Neuronal stem cell (in vitro differentiated cells): ENCODE measurements around the gene ATP11A.

Experiments
- DNase-seq: peaks from one replicate; pipeline ENCODE4 v3.0.0-alpha.2; 2013; ENCODE audit warnings: low spot score
- H2AFZ ChIP-seq: one replicate; pipeline ENCODE4 v1.6.1; 2013; ENCODE audit warnings: mild to moderate bottlenecking, low read length, inconsistent platforms
- H2AK5ac ChIP-seq: 2 replicates; pipeline ENCODE4 v1.6.1; 2013; ENCODE audit warnings: low read depth, mild to moderate bottlenecking, inconsistent platforms, low read length, moderate library complexity, mixed read lengths
- H2BK120ac ChIP-seq: 2 replicates; pipeline ENCODE4 v1.6.1; 2013; ENCODE audit warnings: low read depth, mild to moderate bottlenecking, inconsistent platforms, low read length, moderate library complexity, mixed read lengths
- H2BK12ac ChIP-seq: one replicate; pipeline ENCODE4 v1.6.1; 2013; ENCODE audit warnings: low read length, inconsistent platforms
- H2BK15ac ChIP-seq: 2 replicates; pipeline ENCODE4 v1.6.1; 2013; ENCODE audit warnings: mild to moderate bottlenecking, low read length, inconsistent platforms, mixed read lengths
- H2BK5ac ChIP-seq: one replicate; pipeline ENCODE4 v1.6.1; 2013; ENCODE audit warnings: inconsistent platforms, mild to moderate bottlenecking, low read length, moderate library complexity
- H3K14ac ChIP-seq: one replicate; pipeline ENCODE4 v1.6.1; 2013; ENCODE audit warnings: low read length, inconsistent platforms
- H3K18ac ChIP-seq: 2 replicates; pipeline ENCODE4 v1.6.1; 2013; ENCODE audit warnings: low read length, inconsistent platforms
- H3K23ac ChIP-seq: 2 replicates; pipeline ENCODE4 v1.6.1; 2013; ENCODE audit warnings: low read depth, mild to moderate bottlenecking, mixed read lengths, low read length, inconsistent platforms; ENCODE audit not compliant: poor library complexity
- H3K27ac ChIP-seq: replicated peaks from 3 replicates; pipeline ENCODE4 v1.5.1; 2013; ENCODE audit warnings: low read length, inconsistent platforms
- H3K27me3 ChIP-seq, 3 experiments: 2 replicates each; pipeline ENCODE4 v1.6.1; 2013; ENCODE audit warnings: low read length in 3 of 3, mild to moderate bottlenecking in 2 of 3, inconsistent platforms in 1 of 3, low read depth in 1 of 3, mixed read lengths in 1 of 3, moderate library complexity in 1 of 3; ENCODE audit not compliant: control insufficient read depth in 3 of 3, insufficient read depth in 3 of 3
- H3K36me3 ChIP-seq, 2 donors: replicated peaks in 1 of 2; 2 replicates each; pipeline ENCODE4 v1.6.1; 2013; ENCODE audit warnings: low read length in 2 of 2; ENCODE audit not compliant: control insufficient read depth in 2 of 2, insufficient read depth in 2 of 2
- H3K4ac ChIP-seq: 2 replicates; pipeline ENCODE4 v1.6.1; 2013; ENCODE audit warnings: inconsistent platforms, mild to moderate bottlenecking, low read length, moderate library complexity
- H3K4me1 ChIP-seq, 2 donors: 1 replicate in 1 of 2; 2 replicates in 1 of 2; pipeline ENCODE4 v1.6.1; 2013; ENCODE audit warnings: low read length in 2 of 2, low read depth in 1 of 2; ENCODE audit not compliant: control insufficient read depth in 2 of 2, insufficient read depth in 1 of 2
- H3K4me2 ChIP-seq: one replicate; pipeline ENCODE4 v1.6.1; 2013; ENCODE audit warnings: mild to moderate bottlenecking, low read length, inconsistent platforms; ENCODE audit not compliant: insufficient read depth, poor library complexity, severe bottlenecking
- H3K4me3 ChIP-seq, 2 donors: 2 replicates each; pipeline ENCODE4 v1.5.1; 2013; ENCODE audit warnings: low read length in 2 of 2, mild to moderate bottlenecking in 2 of 2, inconsistent platforms in 1 of 2, moderate library complexity in 1 of 2
- H3K79me1 ChIP-seq: one replicate; pipeline ENCODE4 v1.6.1; 2013; ENCODE audit warnings: low read depth, mild to moderate bottlenecking, inconsistent platforms, low read length, moderate library complexity
- H3K9ac ChIP-seq: one replicate; pipeline ENCODE4 v1.6.1; 2013; ENCODE audit warnings: mild to moderate bottlenecking, low read depth, low read length, inconsistent platforms; ENCODE audit not compliant: poor library complexity
- H3K9me3 ChIP-seq, 2 donors: replicated peaks in 1 of 2; 2 replicates each; pipeline versions ENCODE3 to v1.6.1; 2013; ENCODE audit warnings: low read length in 2 of 2, mild to moderate bottlenecking in 2 of 2, inconsistent platforms in 1 of 2, low read depth in 1 of 2, mixed read lengths in 1 of 2, moderate library complexity in 1 of 2; ENCODE audit not compliant: control insufficient read depth in 2 of 2, insufficient read depth in 1 of 2
- H4K8ac ChIP-seq: one replicate; pipeline ENCODE4 v1.6.1; 2013; ENCODE audit warnings: low read depth, mild to moderate bottlenecking, inconsistent platforms, low read length, moderate library complexity
- H4K91ac ChIP-seq: one replicate; pipeline ENCODE4 v1.6.1; 2013; ENCODE audit warnings: low read length, low read depth, mild to moderate bottlenecking, inconsistent platforms; ENCODE audit not compliant: poor library complexity
- WGBS, 2 donors: extraction: QIAGEN DNeasy Blood & Tissue Kit; methylation state at CpG; one replicate each; pipeline ENCODE4 v1.1.7; 2013; ENCODE audit warnings: missing lambda C conversion rate in 2 of 2, mixed read lengths in 1 of 2; ENCODE audit not compliant: insufficient read length in 2 of 2, insufficient replicate concordance in 1 of 2; ENCODE audit errors: extremely low coverage in 2 of 2; 5-methylcytosine and 5-hydroxymethylcytosine counted together

The ATP11A gene

DNA sequence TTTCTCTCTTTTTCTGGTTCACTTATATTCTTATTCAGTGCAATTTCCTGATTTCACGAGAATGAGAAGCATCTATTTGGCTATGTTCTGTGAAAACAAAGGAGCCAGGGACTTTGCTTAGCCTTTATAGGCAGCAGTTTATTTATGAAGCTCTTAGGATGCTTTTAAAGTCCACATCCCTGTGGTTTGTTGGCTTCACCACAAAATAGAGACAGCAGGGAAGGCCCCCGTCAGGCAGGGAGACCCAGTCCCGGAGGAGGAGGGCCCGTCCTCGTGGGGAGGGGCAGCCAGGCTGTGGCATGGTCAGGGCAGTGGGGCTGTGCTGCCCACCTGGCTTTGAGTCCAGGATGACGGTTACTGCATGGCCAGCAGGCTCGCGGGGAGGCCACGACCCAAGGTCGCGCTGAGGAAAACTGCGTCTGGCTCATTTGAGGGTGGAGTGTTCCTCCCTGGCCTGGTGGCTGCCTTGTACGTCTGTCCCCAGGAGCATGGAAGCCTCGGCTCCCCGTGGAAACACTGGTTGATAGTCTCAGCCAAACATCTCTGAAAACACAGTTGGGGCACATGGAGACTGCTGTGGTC is 92.7 kb downstream of the ATP11A start:
- no peak for DNase-seq

DNA sequence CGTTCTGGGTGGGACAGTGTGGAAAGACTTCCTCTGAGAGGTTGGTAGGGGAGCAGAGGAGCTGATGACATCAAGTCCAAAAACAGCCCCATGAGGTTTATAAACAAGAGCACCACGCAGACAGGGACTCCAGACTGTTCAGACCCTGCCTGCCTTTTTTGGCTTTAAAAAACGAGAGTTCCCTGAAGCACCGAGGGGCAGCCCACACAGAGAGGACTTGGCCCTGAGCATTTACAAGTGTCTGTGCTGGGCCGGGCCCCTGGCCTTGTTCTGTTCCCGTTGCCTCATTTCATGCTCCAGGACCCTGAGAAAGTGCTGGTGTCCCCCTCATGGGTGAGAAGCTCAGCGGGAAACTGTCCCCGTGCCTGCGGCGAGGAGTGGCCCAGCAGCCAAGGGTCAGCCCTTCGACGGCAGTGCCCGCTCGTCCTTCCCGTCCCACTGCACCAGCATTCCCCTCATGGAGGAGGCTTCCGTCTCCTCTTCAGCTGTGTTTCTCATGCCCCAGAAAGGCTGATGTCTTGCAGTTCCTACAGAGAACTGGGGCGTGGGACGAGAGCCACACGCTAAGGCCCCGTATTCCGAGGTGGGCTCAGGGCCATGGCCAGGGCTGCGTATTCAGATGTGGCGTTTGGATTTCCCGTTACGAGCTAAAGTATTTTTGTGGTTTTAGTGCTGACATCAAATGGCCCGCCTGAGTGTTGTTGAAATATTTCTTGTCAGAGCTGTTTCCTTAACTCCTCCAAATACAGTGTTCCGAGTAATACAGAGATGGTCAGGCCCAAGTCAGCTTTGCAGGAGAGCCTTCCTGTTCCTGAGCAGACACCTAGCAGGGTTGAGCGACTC is 93.5 kb downstream of the ATP11A start:
- Histone ChIP-seq H2BK12ac (no peak overlapping the region), H2BK120ac (no peak overlapping the region), H3K9me3 (peaks cover 0 to 2% of the 10 kb centered on the region in 2 donors), H3K4me2 (no peak overlapping the region), H3K27ac (no peak overlapping the region), H3K9ac (no peak overlapping the region), H3K14ac (no peak overlapping the region), H3K18ac (peak overlapping the region; percentile 18), H3K4me3 (no peak overlapping the region), H2AFZ (no peak overlapping the region), H2BK15ac (no peak overlapping the region), H3K36me3 (peaks cover 5 to 14% of the 10 kb centered on the region in 2 donors), H2BK5ac (no peak overlapping the region), H3K27me3 (no peaks in the 10 kb centered on the region), H4K91ac (no peak overlapping the region), H3K79me1 (peaks cover 6% of the 10 kb centered on the region), H2AK5ac (no peak overlapping the region), H3K23ac (peak overlapping the region; percentile 46), H3K4ac (no peak overlapping the region), H4K8ac (no peak overlapping the region), H3K4me1 (peaks cover 11 to 14% of the 10 kb centered on the region in 2 donors)
- no peak for DNase-seq
- WGBS, 2 donors = no CpG with 5 or more reads among the region's 28 CpGs

More for the DNA sequence above, 92.7 kb downstream of the ATP11A start:
- H3K4me2 ChIP-seq = no peak overlapping the region
- H3K36me3 ChIP-seq = peaks cover 5 to 12% of the 10 kb centered on the region in 2 donors
- H3K27me3 ChIP-seq = no peaks in the 10 kb centered on the region
- no peak overlapping the region for H3K9ac ChIP-seq
- no peak overlapping the region for H3K14ac ChIP-seq
- H2BK12ac ChIP-seq = no peak overlapping the region
- H2AK5ac ChIP-seq = no peak overlapping the region
- peak overlapping the region; percentile 6 for H3K23ac ChIP-seq
- peaks cover 0 to 4% of the 10 kb centered on the region in 2 donors for H3K9me3 ChIP-seq
- H4K8ac ChIP-seq = no peak overlapping the region
- H3K79me1 ChIP-seq = peaks cover 8% of the 10 kb centered on the region
- H3K4ac ChIP-seq = no peak overlapping the region
- no peak overlapping the region for H3K27ac ChIP-seq
- H3K4me1 ChIP-seq = peaks cover 11 to 14% of the 10 kb centered on the region in 2 donors
- peak overlapping the region; percentile 63 for H3K18ac ChIP-seq
- no peak overlapping the region for H3K4me3 ChIP-seq
- H2BK15ac ChIP-seq = no peak overlapping the region
- no peak overlapping the region for H2BK120ac ChIP-seq
- no peak overlapping the region for H2AFZ ChIP-seq
- no peak overlapping the region for H2BK5ac ChIP-seq
- WGBS, 2 donors = no CpG with 5 or more reads among the region's 15 CpGs
- H4K91ac ChIP-seq = no peak overlapping the region

DNA sequence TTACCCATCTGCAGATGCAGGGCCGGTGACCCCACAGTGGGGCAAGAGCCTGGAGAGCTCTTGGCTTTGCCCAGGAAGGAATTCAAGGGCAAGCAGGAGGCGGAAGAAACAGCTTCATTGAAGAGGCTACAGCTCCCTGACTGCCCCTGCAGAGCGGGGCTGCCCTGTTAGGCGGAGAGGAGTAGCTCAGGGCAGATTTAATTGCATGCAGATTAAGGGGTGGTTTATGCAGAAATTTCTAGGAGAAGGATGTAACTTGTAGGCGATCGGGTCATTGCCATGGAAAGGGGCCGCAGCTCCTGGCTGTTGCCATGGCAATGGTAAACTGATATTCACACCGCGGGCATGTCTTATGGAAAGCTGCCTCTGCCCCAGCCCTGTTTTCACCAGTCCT is 94.1 kb downstream of the ATP11A start:
- Histone ChIP-seq H3K18ac (no peak overlapping the region), H3K27ac (no peak overlapping the region), H4K91ac (no peak overlapping the region)

DNA sequence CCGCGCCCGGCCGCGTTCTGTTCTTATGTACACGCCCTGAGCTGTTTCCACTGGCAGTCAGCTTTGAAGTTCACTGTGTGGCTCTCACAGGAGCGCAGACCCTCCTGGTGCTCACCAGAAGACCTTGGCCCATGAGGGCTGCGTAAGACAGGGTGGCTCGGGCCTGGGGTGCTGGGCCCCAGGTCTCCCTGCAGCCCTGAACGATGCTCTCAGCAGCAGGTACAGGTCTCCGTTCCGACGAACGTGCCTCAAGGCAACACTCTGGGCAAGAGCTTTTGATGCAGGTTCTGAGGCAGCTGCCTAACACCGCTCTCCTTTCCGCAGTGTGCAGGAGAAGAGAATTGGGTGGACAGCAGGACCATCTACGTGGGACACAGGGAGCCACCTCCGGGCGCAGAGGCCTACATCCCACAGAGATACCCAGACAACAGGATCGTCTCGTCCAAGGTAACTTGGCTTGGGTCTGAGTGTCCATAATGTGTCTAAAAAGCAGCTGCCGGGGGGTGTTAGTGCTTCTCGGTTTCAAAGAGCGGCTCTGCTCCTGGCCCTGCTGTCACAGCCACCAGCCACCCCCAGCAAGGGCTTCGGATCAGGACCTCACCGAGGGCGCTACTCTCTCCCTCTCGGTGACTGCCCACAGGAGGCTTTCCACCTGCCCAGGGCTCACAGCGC is 95.1 kb downstream of the ATP11A start:
- Histone ChIP-seq H2BK5ac (no peak overlapping the region), H4K91ac (no peak overlapping the region), H3K36me3 (peaks cover 5 to 21% of the 10 kb centered on the region in 2 donors), H3K9me3 (peaks cover 0 to 4% of the 10 kb centered on the region in 2 donors), H3K23ac (no peak overlapping the region), H2AK5ac (no peak overlapping the region), H3K79me1 (peaks cover 6% of the 10 kb centered on the region), H3K18ac (no peak overlapping the region), H3K4ac (peak overlapping the region; percentile 17), H3K9ac (no peak overlapping the region), H2BK12ac (no peak overlapping the region), H2AFZ (no peak overlapping the region), H3K4me3 (no peak overlapping the region), H3K27me3 (no peaks in the 10 kb centered on the region), H2BK15ac (no peak overlapping the region), H3K4me1 (peaks cover 11 to 14% of the 10 kb centered on the region in 2 donors), H3K4me2 (no peak overlapping the region), H3K14ac (peak overlapping the region; percentile 9), H2BK120ac (no peak overlapping the region), H4K8ac (no peak overlapping the region), H3K27ac (no peak overlapping the region)
- WGBS, 2 donors = no CpG with 5 or more reads among the region's 29 CpGs
- DNase-seq = no peak

More for the DNA sequence above, 94.1 kb downstream of the ATP11A start:
- Histone ChIP-seq H3K23ac (no peak overlapping the region), H2BK120ac (no peak overlapping the region), H2BK12ac (no peak overlapping the region), H3K9me3 (peaks cover 0 to 2% of the 10 kb centered on the region in 2 donors), H2AFZ (no peak overlapping the region), H2BK15ac (no peak overlapping the region), H3K36me3 (peaks cover 5 to 18% of the 10 kb centered on the region in 2 donors), H3K14ac (no peak overlapping the region), H3K9ac (no peak overlapping the region), H3K27me3 (no peaks in the 10 kb centered on the region), H3K79me1 (peaks cover 6% of the 10 kb centered on the region), H3K4me2 (no peak overlapping the region), H3K4me3 (no peak overlapping the region), H2BK5ac (no peak overlapping the region), H3K4me1 (peaks cover 11 to 14% of the 10 kb centered on the region in 2 donors), H4K8ac (no peak overlapping the region), H3K4ac (no peak overlapping the region), H2AK5ac (no peak overlapping the region)
- no peak for DNase-seq
- WGBS, 2 donors = no CpG with 5 or more reads among the region's 9 CpGs
